Right lobe of liver (tissue), 4 donors: Measurements from ENCODE around the gene PTPRD.

Source experiments
- POLR2A ChIP-seq: fragments of 450-650 bp; IDR thresholded peaks from one replicate; pipeline ENCODE4 v1.6.1; 2017; ENCODE audit warnings: antibody characterized with exemption, mild to moderate bottlenecking
- TF ChIP-seq, protein P1 (sequence below), 4 donors: fragments of 200-600 bp in 3 of 4; fragments of 450-650 bp in 1 of 4; IDR thresholded peaks; one replicate each; pipeline versions ENCODE4 v1.5.1 to v1.8.0; 2016 to 2022; ENCODE audit warnings: antibody characterized with exemption in 4 of 4, mild to moderate bottlenecking in 2 of 4
- donor health status: DM: no; HTN: no; CAD: no.
- donor health status: DM: no; HTN: no; CAD: no.
- donor health status: DM: no; HTN: yes; CAD: no.

DNA sequence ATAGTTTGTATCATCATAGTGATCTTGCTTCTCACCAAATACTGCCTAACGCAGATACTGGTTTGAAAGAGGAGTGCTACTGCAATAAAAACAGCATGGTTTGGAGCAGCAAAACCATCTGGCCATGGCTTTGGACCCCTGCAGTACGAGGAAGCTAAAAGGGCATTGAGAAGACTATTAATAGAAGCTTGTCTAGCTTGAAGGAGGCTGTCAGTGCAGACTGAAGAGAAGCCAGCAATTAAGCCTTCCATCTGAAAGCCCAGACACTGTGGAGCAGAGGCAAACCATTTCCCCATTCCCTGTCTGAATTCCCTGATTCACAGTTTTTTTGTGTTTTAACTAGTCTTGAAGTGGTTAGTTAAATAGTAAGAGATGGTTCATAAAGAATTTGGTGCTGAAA, 281.6 kb downstream of the PTPRD start:
- TF ChIP-seq POLR2A = no peak
- TF ChIP-seq, protein P1, sequence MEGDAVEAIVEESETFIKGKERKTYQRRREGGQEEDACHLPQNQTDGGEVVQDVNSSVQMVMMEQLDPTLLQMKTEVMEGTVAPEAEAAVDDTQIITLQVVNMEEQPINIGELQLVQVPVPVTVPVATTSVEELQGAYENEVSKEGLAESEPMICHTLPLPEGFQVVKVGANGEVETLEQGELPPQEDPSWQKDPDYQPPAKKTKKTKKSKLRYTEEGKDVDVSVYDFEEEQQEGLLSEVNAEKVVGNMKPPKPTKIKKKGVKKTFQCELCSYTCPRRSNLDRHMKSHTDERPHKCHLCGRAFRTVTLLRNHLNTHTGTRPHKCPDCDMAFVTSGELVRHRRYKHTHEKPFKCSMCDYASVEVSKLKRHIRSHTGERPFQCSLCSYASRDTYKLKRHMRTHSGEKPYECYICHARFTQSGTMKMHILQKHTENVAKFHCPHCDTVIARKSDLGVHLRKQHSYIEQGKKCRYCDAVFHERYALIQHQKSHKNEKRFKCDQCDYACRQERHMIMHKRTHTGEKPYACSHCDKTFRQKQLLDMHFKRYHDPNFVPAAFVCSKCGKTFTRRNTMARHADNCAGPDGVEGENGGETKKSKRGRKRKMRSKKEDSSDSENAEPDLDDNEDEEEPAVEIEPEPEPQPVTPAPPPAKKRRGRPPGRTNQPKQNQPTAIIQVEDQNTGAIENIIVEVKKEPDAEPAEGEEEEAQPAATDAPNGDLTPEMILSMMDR (IDR thresholded peaks at IDR 0.05) = no peak
